Suprapubic skin (tissue), 4 donors: Measurements from ENCODE around the gene ZER1. TPM values are rescaled to one million over a fixed set of nuclear protein-coding genes. Genes with fewer than 3 reads are reported as not detected.

Source experiments
- DNase-seq, 2 donors: peaks; one replicate each; pipeline ENCODE4 v3.0.0-alpha.2; 2019; ENCODE audit warnings: low spot score in 2 of 2
- H3K27ac ChIP-seq: fragments of 200-600 bp; sonication (generic); one replicate; pipeline ENCODE4 v1.5.1; 2019
- H3K27me3 ChIP-seq: fragments of 200-600 bp; sonication (generic); one replicate; pipeline ENCODE4 v1.5.1; 2019
- H3K36me3 ChIP-seq: fragments of 200-600 bp; sonication (generic); one replicate; pipeline ENCODE4 v1.5.1; 2019
- H3K4me1 ChIP-seq: fragments of 200-600 bp; sonication (generic); one replicate; pipeline ENCODE4 v1.5.1; 2019
- H3K4me3 ChIP-seq: fragments of 200-600 bp; sonication (generic); one replicate; pipeline ENCODE4 v1.5.1; 2019; ENCODE audit warnings: mild to moderate bottlenecking
- H3K9me3 ChIP-seq: fragments of 200-600 bp; sonication (generic); one replicate; pipeline ENCODE4 v1.5.1; 2019
- CTCF ChIP-seq, 2 donors: fragments of 200-600 bp in 1 of 2; fragments of 450-650 bp in 1 of 2; sonication (generic) in 1 of 2; IDR thresholded peaks; one replicate each; pipeline ENCODE4 v1.5.1; 2016 to 2019; ENCODE audit warnings: antibody characterized with exemption in 2 of 2, mild to moderate bottlenecking in 1 of 2, moderate library complexity in 1 of 2
- EP300 ChIP-seq: sonication (generic); formaldehyde crosslinking; IDR thresholded peaks from one replicate; pipeline ENCODE4 v1.6.1; 2017; ENCODE audit warnings: antibody characterized with exemption
- POLR2A ChIP-seq, 2 donors: fragments of 450-650 bp; IDR thresholded peaks; one replicate each; pipeline ENCODE4 v1.6.1; 2017; ENCODE audit warnings: antibody characterized with exemption in 2 of 2, mild to moderate bottlenecking in 2 of 2, moderate library complexity in 2 of 2
- POLR2AphosphoS5 ChIP-seq, 3 donors: sonication (generic); formaldehyde crosslinking; IDR thresholded peaks; one replicate each; pipeline ENCODE4 v1.6.1; 2017; ENCODE audit warnings: antibody characterized with exemption in 3 of 3
- whole genome bisulfite sequencing: methylation state at CpG from one replicate; pipeline ENCODE4 v1.1.5; 2018; 5-methylcytosine and 5-hydroxymethylcytosine counted together
- total RNA-seq, 4 donors: library from RNA; depleted of rRNA; stranded (reverse); fragments of >200 nt; gene quantifications; one replicate each; pipeline ENCODE4 v1.1.0, GENCODE V29; 2016

Gene ZER1
- total RNA-seq, 4 donors from 2014 or later: 53.7 to 75.3 (median 67.7) TPM

GRCh38 chr9:128713941-128714573 is 57.7 kb downstream of the ZER1 start:
- H3K9me3 ChIP-seq: no peaks in the 10 kb centered on the region

GRCh38 chr9:128713411-128713780 is 58.3 kb downstream of the ZER1 start:
- no peak overlapping the region for H3K27ac ChIP-seq
- no peaks in the 10 kb centered on the region for H3K9me3 ChIP-seq
- TF ChIP-seq EP300: no peak
- TF ChIP-seq POLR2A (IDR thresholded peaks at IDR 0.05): no peak
- TF ChIP-seq CTCF (IDR thresholded peaks at IDR 0.05): no peak
- peaks cover 20% of the 10 kb centered on the region for H3K36me3 ChIP-seq
- H3K4me3 ChIP-seq: no peak overlapping the region
- H3K4me1 ChIP-seq: no peaks in the 10 kb centered on the region
- H3K27me3 ChIP-seq: no peaks in the 10 kb centered on the region
- DNase-seq: peak; percentile 41 to 48
- WGBS: 98% methylated on average over 8 of the region's 13 CpGs

More at GRCh38 chr9:128713941-128714573, 57.7 kb downstream of the ZER1 start:
- peaks cover 20% of the 10 kb centered on the region for H3K36me3 ChIP-seq
- no peak overlapping the region for H3K4me3 ChIP-seq
- H3K27me3 ChIP-seq: no peaks in the 10 kb centered on the region
- no peak overlapping the region for H3K27ac ChIP-seq
- peak; percentile 32 to 61 for DNase-seq
- TF ChIP-seq POLR2A (IDR thresholded peaks at IDR 0.05): no peak
- TF ChIP-seq POLR2AphosphoS5 (IDR thresholded peaks at IDR 0.05): no peak
- TF ChIP-seq CTCF (IDR thresholded peaks at IDR 0.05): no peak
- TF ChIP-seq EP300: no peak
- 92% methylated on average over 5 of the region's 19 CpGs for WGBS
- peaks cover under 1% of the 10 kb centered on the region for H3K4me1 ChIP-seq

GRCh38 chr9:128712451-128713410 is 59.0 kb downstream of the ZER1 start:
- Histone ChIP-seq H3K4me3 (no peak overlapping the region), H3K4me1 (no peaks in the 10 kb centered on the region), H3K27me3 (no peaks in the 10 kb centered on the region), H3K9me3 (no peaks in the 10 kb centered on the region), H3K36me3 (peaks cover 20% of the 10 kb centered on the region), H3K27ac (no peak overlapping the region)
- peak; percentile 56 to 70 for DNase-seq
- 89% methylated on average over 13 of the region's 26 CpGs for WGBS
- TF ChIP-seq CTCF (IDR thresholded peaks at IDR 0.05) (no peak), POLR2AphosphoS5 (IDR thresholded peaks at IDR 0.05) (no peak), EP300 (no peak), POLR2A (IDR thresholded peaks at IDR 0.05) (no peak)

- no peak overlapping the region for H3K27ac ChIP-seq
- H3K36me3 ChIP-seq: no peaks in the 10 kb centered on the region
- H3K27me3 ChIP-seq: no peaks in the 10 kb centered on the region
- no peak for DNase-seq
- whole genome bisulfite sequencing: 95% methylated on average over 8 of the region's 8 CpGs
- TF ChIP-seq POLR2AphosphoS5 (IDR thresholded peaks at IDR 0.05) (no peak), EP300 (no peak), CTCF (IDR thresholded peaks at IDR 0.05) (no peak), POLR2A (IDR thresholded peaks at IDR 0.05) (no peak)
- no peaks in the 10 kb centered on the region for H3K9me3 ChIP-seq
- H3K4me1 ChIP-seq: peaks cover 11% of the 10 kb centered on the region
- H3K4me3 ChIP-seq: no peak overlapping the region
These were observed 64.3 kb downstream of the ZER1 start for GRCh38 chr9:128707446-128707845.
